Activated CD4-positive, alpha-beta T cell treated with anti-CD3 and anti-CD28 coated beads, Interleukin-2, amount 10 ng/mL, durations not matched to agents 7 days and 5 days (primary cell): ENCODE data around the gene PCDHGB5. TPM values are rescaled to one million over a fixed set of nuclear protein-coding genes. Genes with fewer than 3 reads are reported as not detected.
A peak's percentile ranks its signal among the peaks of the same experiment; 100 is the strongest.
"Not testable (repeated sequence)": the region's sequence is repeated elsewhere in the genome, so short reads cannot be mapped to it uniquely, and the experiment has no call there.

ENCODE experiments used
- CTCF ChIA-PET: fragments of 350-600 bp; sonication (Branson Sonifier 250); formaldehyde crosslinking; loops from one replicate; lab custom pipeline; 2021; ENCODE audit warnings: antibody characterized with exemption; lab: Charles Lee
- POLR2A ChIA-PET: fragments of 350-600 bp; sonication (Branson Sonifier 250); formaldehyde crosslinking; loops from one replicate; lab custom pipeline; 2021; ENCODE audit warnings: antibody characterized with exemption; lab: Charles Lee
- DNase-seq: peaks from one replicate; pipeline ENCODE4 v3.0.0-alpha.2; 2020
- H3K27ac Mint-ChIP-seq: one replicate; pipeline ENCODE4 v1.8.0; 2021; ENCODE audit warnings: mild to moderate bottlenecking, moderate library complexity, mixed read lengths
- H3K27me3 Mint-ChIP-seq: one replicate; pipeline ENCODE4 v1.8.0; 2021; ENCODE audit warnings: mixed read lengths
- H3K36me3 Mint-ChIP-seq: one replicate; pipeline ENCODE4 v1.8.0; 2021; ENCODE audit warnings: low read depth, mixed read lengths
- H3K4me1 Mint-ChIP-seq: one replicate; pipeline ENCODE4 v1.8.0; 2021; ENCODE audit warnings: mixed read lengths
- H3K4me3 Mint-ChIP-seq: one replicate; pipeline ENCODE4 v1.8.0; 2021; ENCODE audit warnings: mild to moderate bottlenecking, moderate library complexity, mixed read lengths
- H3K9me3 Mint-ChIP-seq: one replicate; pipeline ENCODE4 v1.8.0; 2021; ENCODE audit warnings: mixed read lengths
- total RNA-seq, 2 experiments: library from RNA; stranded (reverse); gene quantifications; one replicate each; pipeline ENCODE4 v1.2.3, GENCODE V29; 2021

The PCDHGB5 gene
- total RNA-seq, 2 experiments from 2014 or later, result not detected

GRCh38 chr5:141407790-141408505 lies 10.2 kb downstream of the PCDHGB5 start, which contains the start of gene PCDHGB6:
PCDHGB6 (plus strand) TSS chr5:141408021; CDS start chr5:141408203, 182 bp downstream.
- CTCF ChIA-PET, result interaction anchor here (0.6 to 3.1 kb wide), 9 partner anchors 11 to 156 kb away, joined by 3 to 11 read pairs (median 4); partner anchors contain the start of genes PCDHGA11, PCDHGA3 and PCDHGB5
- Mint-ChIP-seq H3K27me3 (peaks cover 53% of the 10 kb centered on the region), H3K36me3 (peaks cover 11% of the 10 kb centered on the region), H3K9me3 (peaks cover 27% of the 10 kb centered on the region), H3K4me3 (peak within 1 kb of the TSS; percentile 40)
- H3K4me1 Mint-ChIP-seq, H3K27ac Mint-ChIP-seq, POLR2A ChIA-PET: not testable (repeated sequence)
- peak; percentile 24 for DNase-seq

GRCh38 chr5:141409598-141410306 lies 12.0 kb downstream of the PCDHGB5 start:
- CTCF ChIA-PET, result no interaction called here
- POLR2A ChIA-PET, result no interaction called here
- H3K27ac Mint-ChIP-seq, result no peak overlapping the region

DNA sequence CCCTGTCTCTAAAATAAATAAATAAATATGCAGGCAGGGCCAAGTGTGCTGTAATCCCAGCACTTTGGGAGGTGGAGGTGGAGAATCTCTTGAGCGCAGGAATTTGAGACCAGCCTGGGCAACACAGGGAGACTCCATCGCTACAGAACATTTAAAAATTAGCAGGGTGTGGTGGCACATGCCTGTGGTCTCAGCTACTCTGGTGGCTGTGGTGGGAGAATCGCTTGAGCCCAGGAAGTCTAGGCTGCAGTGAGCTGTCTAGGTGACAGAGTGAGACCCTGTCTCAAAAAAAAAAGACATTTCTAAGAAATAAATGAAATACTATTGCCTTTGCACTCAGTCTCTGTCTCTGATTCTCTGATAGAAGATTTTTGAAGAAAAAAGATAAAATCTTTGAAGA lies 13.8 kb downstream of the PCDHGB5 start:
- CTCF ChIA-PET, result interaction anchor here (0.6 to 2.3 kb wide), 2 partner anchors 91 to 103 kb away, joined by 3 to 13 read pairs; no protein-coding TSS in a partner anchor
- Mint-ChIP-seq H3K4me3 (no peak overlapping the region), H3K27me3 (peaks cover 64% of the 10 kb centered on the region), H3K9me3 (peaks cover 24% of the 10 kb centered on the region), H3K27ac (no peak overlapping the region), H3K4me1 (peaks cover 15% of the 10 kb centered on the region), H3K36me3 (peaks cover 16% of the 10 kb centered on the region)
- no peak for DNase-seq
- POLR2A ChIA-PET, result no interaction called here

More at GRCh38 chr5:141409598-141410306, 12.0 kb downstream of the PCDHGB5 start:
- Mint-ChIP-seq H3K4me1 (peaks cover 13% of the 10 kb centered on the region), H3K9me3 (peaks cover 26% of the 10 kb centered on the region), H3K4me3 (no peak overlapping the region), H3K27me3 (peaks cover 58% of the 10 kb centered on the region), H3K36me3 (peaks cover 14% of the 10 kb centered on the region)
- DNase-seq, result no peak

DNA sequence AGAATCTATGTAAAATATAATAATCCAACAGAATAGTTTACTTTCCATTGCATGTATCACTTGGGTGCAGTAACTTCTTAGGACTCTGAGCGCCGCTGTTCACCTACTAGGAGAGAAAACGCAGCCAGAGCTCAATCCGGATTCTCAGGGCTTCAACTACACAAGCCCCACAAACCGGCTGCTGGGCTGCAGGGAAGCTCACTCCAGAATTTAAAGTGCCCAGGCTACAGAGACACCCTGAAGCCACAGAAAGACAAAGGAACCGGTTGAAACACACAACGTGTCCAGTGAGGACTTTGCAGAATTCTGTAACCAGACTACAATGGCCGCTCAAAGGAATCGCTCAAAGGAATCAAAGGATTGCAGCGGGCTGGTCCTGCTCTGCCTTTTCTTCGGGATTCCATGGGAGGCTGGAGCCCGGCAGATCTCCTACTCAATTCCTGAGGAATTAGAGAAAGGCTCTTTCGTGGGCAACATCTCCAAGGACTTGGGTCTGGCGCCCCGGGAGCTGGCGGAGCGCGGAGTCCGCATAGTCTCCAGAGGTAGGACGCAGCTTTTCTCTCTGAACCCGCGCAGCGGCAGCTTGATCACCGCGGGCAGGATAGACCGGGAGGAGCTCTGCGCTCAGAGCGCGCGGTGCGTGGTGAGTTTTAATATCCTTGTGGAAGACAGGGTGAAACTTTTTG lies 15.2 kb downstream of the PCDHGB5 start, which contains the start of gene PCDHGA10:
Gene PCDHGA10 (plus strand): TSS at position 134 of the 686 bp plus-strand sequence. CDS start 189 bp downstream, at position 323.
- Mint-ChIP-seq H3K27me3 (peaks cover 64% of the 10 kb centered on the region), H3K4me3 (peak within 1 kb of the TSS; percentile 71), H3K4me1 (peaks cover 17% of the 10 kb centered on the region), H3K27ac (peak within 1 kb of the TSS; percentile 50), H3K9me3 (peaks cover 26% of the 10 kb centered on the region), H3K36me3 (peaks cover 18% of the 10 kb centered on the region)
- DNase-seq, result peak; percentile 47
- POLR2A ChIA-PET, result interaction anchor here (0.6 kb wide), 1 partner anchor 15 kb away, joined by 3 read pairs; the partner anchor contains the start of gene PCDHGB5
- CTCF ChIA-PET, result interaction anchor here (0.9 to 2.7 kb wide), 14 partner anchors 8 to 151 kb away, joined by 3 to 19 read pairs (median 9); partner anchors contain the start of genes PCDHGA11, PCDHGA12, PCDHGA5 and PCDHGA9

DNA sequence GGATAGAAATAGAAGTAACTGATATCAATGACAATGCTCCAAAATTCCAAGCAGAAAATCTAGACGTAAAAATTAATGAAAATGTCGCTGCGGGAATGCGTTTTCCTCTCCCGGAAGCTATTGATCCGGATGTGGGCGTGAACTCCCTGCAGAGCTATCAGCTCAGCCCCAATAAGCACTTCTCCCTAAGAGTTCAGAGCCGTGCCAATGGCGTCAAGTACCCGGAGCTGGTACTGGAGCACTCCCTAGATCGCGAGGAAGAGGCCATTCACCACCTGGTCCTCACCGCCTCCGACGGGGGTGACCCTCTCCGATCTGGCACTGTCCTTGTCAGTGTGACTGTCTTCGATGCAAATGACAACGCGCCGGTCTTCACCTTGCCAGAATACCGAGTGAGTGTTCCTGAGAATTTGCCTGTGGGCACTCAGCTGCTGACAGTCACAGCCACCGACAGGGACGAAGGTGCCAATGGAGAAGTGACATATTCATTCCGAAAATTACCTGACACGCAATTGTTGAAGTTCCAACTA lies 15.9 kb downstream of the PCDHGB5 start:
- peak overlapping the region; percentile 71 for H3K4me3 Mint-ChIP-seq
- POLR2A ChIA-PET, result no interaction called here

GRCh38 chr5:141414548-141415274 lies 17.0 kb downstream of the PCDHGB5 start:
- not testable (repeated sequence) for H3K4me3 Mint-ChIP-seq

More for the DNA sequence above, 15.9 kb downstream of the PCDHGB5 start:
- CTCF ChIA-PET, result interaction anchor here (0.9 to 2.7 kb wide), 13 partner anchors 8 to 150 kb away, joined by 3 to 19 read pairs (median 10); partner anchors contain the start of genes PCDHGA11, PCDHGA12, PCDHGA9 and PCDHGB3
- Mint-ChIP-seq H3K36me3 (peaks cover 23% of the 10 kb centered on the region), H3K4me1 (peaks cover 18% of the 10 kb centered on the region), H3K27me3 (peaks cover 64% of the 10 kb centered on the region), H3K27ac (peak overlapping the region; percentile 38), H3K9me3 (peaks cover 28% of the 10 kb centered on the region)
- DNase-seq, result no peak

DNA sequence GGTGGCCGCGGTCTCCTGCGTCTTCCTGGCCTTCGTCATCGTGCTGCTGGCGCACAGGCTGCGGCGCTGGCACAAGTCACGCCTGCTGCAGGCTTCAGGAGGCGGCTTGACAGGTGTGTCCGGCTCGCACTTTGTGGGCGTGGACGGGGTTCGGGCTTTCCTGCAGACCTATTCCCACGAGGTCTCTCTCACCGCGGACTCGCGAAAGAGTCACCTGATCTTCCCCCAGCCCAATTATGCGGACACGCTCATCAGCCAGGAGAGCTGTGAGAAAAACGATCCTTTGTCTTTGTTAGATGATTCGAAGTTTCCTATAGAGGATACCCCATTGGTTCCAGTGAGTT lies 17.5 kb downstream of the PCDHGB5 start:
- H3K4me1 Mint-ChIP-seq, result peaks cover 21% of the 10 kb centered on the region
- POLR2A ChIA-PET, H3K4me3 Mint-ChIP-seq, DNase-seq, H3K27ac Mint-ChIP-seq: not testable (repeated sequence)
- peaks cover 61% of the 10 kb centered on the region for H3K27me3 Mint-ChIP-seq
- CTCF ChIA-PET, result interaction anchor here (2.7 kb wide), 1 partner anchor 149 kb away, joined by 14 read pairs; no protein-coding TSS in a partner anchor
- peaks cover 18% of the 10 kb centered on the region for H3K36me3 Mint-ChIP-seq
- H3K9me3 Mint-ChIP-seq, result peaks cover 26% of the 10 kb centered on the region

More at GRCh38 chr5:141414548-141415274, 17.0 kb downstream of the PCDHGB5 start:
- DNase-seq, H3K27ac Mint-ChIP-seq, POLR2A ChIA-PET: not testable (repeated sequence)
- Mint-ChIP-seq H3K9me3 (peaks cover 24% of the 10 kb centered on the region), H3K27me3 (peaks cover 60% of the 10 kb centered on the region), H3K36me3 (peaks cover 19% of the 10 kb centered on the region), H3K4me1 (peaks cover 21% of the 10 kb centered on the region)
- CTCF ChIA-PET, result interaction anchor here (2.2 to 2.7 kb wide), 5 partner anchors 16 to 149 kb away, joined by 8 to 19 read pairs (median 11); partner anchors contain the start of genes PCDHGA12, PCDHGB3 and PCDHGB5

GRCh38 chr5:141417494-141418172 lies 19.9 kb downstream of the PCDHGB5 start, which contains the start of gene PCDHGB7:
PCDHGB7 (plus strand) TSS chr5:141417677; CDS start chr5:141417860, 183 bp downstream.
- Mint-ChIP-seq H3K9me3 (peaks cover 31% of the 10 kb centered on the region), H3K27ac (peak within 1 kb of the TSS; percentile 50), H3K4me1 (peaks cover 21% of the 10 kb centered on the region), H3K4me3 (peak within 1 kb of the TSS; percentile 41), H3K36me3 (peaks cover 16% of the 10 kb centered on the region), H3K27me3 (peaks cover 72% of the 10 kb centered on the region)
- DNase-seq, POLR2A ChIA-PET: not testable (repeated sequence)
- CTCF ChIA-PET, result interaction anchor here (0.6 to 3.8 kb wide), 10 partner anchors 13 to 208 kb away, joined by 3 to 18 read pairs (median 5); partner anchors contain the start of genes PCDHGA12, PCDHGA4, PCDHGB3 and PCDHGB5

DNA sequence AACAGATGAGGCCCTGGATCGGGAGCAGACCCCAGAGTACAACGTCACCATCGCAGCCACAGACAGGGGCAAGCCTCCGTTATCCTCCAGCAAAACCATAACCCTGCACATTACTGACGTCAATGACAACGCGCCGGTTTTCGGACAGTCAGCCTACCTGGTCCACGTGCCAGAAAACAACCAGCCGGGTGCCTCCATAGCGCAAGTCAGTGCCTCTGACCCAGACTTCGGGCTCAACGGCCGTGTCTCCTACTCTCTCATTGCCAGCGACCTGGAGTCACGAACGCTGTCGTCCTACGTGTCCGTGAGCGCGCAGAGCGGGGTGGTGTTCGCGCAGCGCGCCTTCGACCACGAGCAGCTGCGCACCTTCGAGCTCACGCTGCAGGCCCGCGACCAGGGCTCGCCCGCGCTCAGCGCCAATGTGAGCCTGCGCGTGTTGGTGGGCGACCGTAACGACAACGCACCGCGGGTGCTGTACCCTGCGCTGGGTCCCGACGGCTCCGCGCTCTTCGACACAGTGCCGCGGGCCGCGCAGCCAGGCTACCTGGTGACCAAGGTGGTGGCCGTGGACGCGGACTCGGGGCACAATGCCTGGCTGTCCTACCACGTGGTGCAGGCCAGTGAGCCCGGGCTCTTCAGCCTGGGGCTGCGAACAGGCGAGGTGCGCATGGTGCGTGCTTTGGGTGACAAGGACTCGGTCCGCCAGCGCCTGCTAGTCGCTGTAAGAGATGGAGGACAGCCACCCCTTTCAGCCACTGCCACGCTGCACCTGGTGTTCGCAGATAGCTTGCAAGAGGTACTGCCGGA lies 21.5 kb downstream of the PCDHGB5 start:
- H3K27me3 Mint-ChIP-seq, result peaks cover 69% of the 10 kb centered on the region
- DNase-seq, result no peak
- peaks cover 10% of the 10 kb centered on the region for H3K4me1 Mint-ChIP-seq
- peak overlapping the region; percentile 5 for H3K4me3 Mint-ChIP-seq
- peaks cover 15% of the 10 kb centered on the region for H3K36me3 Mint-ChIP-seq
- ChIA-PET POLR2A (no interaction called here), CTCF (interaction anchor here (0.8 to 3.8 kb wide), 8 partner anchors 11 to 145 kb away, joined by 3 to 22 read pairs (median 5); partner anchors contain the start of genes PCDHGA12, PCDHGB5 and PCDHGB6)
- peaks cover 30% of the 10 kb centered on the region for H3K9me3 Mint-ChIP-seq
- H3K27ac Mint-ChIP-seq, result peak overlapping the region; percentile 32
